A673 (cell line): Measurements from ENCODE around the gene ENDOD1. TPM values are rescaled to one million over a fixed set of nuclear protein-coding genes. Genes with fewer than 3 reads are reported as not detected.
A peak's percentile ranks its signal among the peaks of the same experiment; 100 is the strongest.

Source experiments
- BruUV-seq: library from RNA; stranded (reverse); fragments of 400-500 nt; replicated peaks from 2 replicates; lab custom pipeline; 2021; lab: Mats Ljungman, UMichigan
- CTCF ChIA-PET: fragments of 300-600 bp; sonication (Branson Sonifier 250); formaldehyde crosslinking; loops from one replicate; lab custom pipeline; 2022; ENCODE audit warnings: antibody characterized with exemption; lab: Charles Lee
- POLR2A ChIA-PET: fragments of 300-600 bp; sonication (Branson Sonifier 250); formaldehyde crosslinking; loops from one replicate; lab custom pipeline; 2022; ENCODE audit warnings: antibody characterized with exemption; ENCODE audit not compliant: low non-redundant PET; lab: Charles Lee
- DNase-seq: peaks from one replicate; pipeline ENCODE4 v3.0.0-alpha.2; 2015; ENCODE audit warnings: low spot score
- H3K27ac ChIP-seq: fragments of 200-600 bp; sonication (generic); 2 replicates; pipeline ENCODE4 v1.5.1; 2016; ENCODE audit warnings: mixed run types, low read depth, mild to moderate bottlenecking, mixed read lengths, antibody characterized with exemption, low read length; ENCODE audit not compliant: poor library complexity, severe bottlenecking
- H3K27me3 ChIP-seq: fragments of 200-600 bp; sonication (generic); replicated peaks from 2 replicates; pipeline ENCODE4 v1.6.1; 2017; ENCODE audit warnings: mixed run types, low read depth, mild to moderate bottlenecking, mixed read lengths, antibody characterized with exemption, low read length; ENCODE audit not compliant: insufficient read depth, poor library complexity
- H3K36me3 ChIP-seq: fragments of 200-600 bp; sonication (generic); 2 replicates; pipeline ENCODE4 v1.6.1; 2016; ENCODE audit warnings: mixed run types, mild to moderate bottlenecking, mixed read lengths, antibody characterized with exemption, low read length; ENCODE audit not compliant: insufficient read depth, poor library complexity, severe bottlenecking
- H3K4me1 ChIP-seq: fragments of 200-600 bp; sonication (generic); 2 replicates; pipeline ENCODE4 v1.6.1; 2017; ENCODE audit warnings: mixed run types, mild to moderate bottlenecking, mixed read lengths, antibody characterized with exemption, low read length; ENCODE audit not compliant: insufficient read depth, poor library complexity, severe bottlenecking
- H3K4me3 ChIP-seq: fragments of 200-600 bp; sonication (generic); 2 replicates; pipeline ENCODE4 v1.5.1; 2016; ENCODE audit warnings: low read depth, mixed run types, mild to moderate bottlenecking, mixed read lengths, low read length; ENCODE audit not compliant: poor library complexity, severe bottlenecking
- H3K9me3 ChIP-seq: fragments of 200-600 bp; sonication (generic); 2 replicates; pipeline ENCODE4 v1.6.1; 2016; ENCODE audit warnings: mixed run types, low read depth, mild to moderate bottlenecking, mixed read lengths, antibody characterized with exemption, low read length; ENCODE audit not compliant: poor library complexity, severe bottlenecking
- CTCF ChIP-seq: fragments of 300-800, 200-600 bp; sonication (generic); conservative IDR thresholded peaks from 2 replicates; pipeline ENCODE4 v1.5.1; 2017; ENCODE audit warnings: low read depth, mild to moderate bottlenecking, antibody characterized with exemption, low read length, moderate library complexity, mixed read lengths
- EZH2 ChIP-seq: fragments of 200-600 bp; sonication (generic); IDR thresholded peaks from 2 replicates; pipeline ENCODE4 v1.6.1; 2017; ENCODE audit warnings: borderline replicate concordance, low read depth, mild to moderate bottlenecking, mixed read lengths, antibody characterized with exemption, low read length; ENCODE audit not compliant: poor library complexity, severe bottlenecking
- intact Hi-C: fragments of 100-400 bp; cut with micrococcal nuclease; formaldehyde crosslinking; loops from one replicate; pipeline ENCODE4 v1.10.0; 2022; ENCODE audit not compliant: unreplicated experiment
- total RNA-seq: library from RNA; stranded (reverse); gene quantifications from 2 replicates; pipeline ENCODE4 v1.2.3, GENCODE V29; 2021

Gene ENDOD1
- total RNA-seq, 1 experiment from 2014 or later: 7.3 TPM

GRCh38 chr11:95074792-95075563 is 14.7 kb upstream of the ENDOD1 start:
- intact Hi-C loops: no loop called here
- TF ChIP-seq CTCF (no peak), EZH2 (no peak)
- H3K9me3 ChIP-seq: no peaks in the 10 kb centered on the region
- no peak overlapping the region for H3K4me3 ChIP-seq
- no peaks in the 10 kb centered on the region for H3K27me3 ChIP-seq
- DNase-seq: peak; percentile 45
- no peak overlapping the region for H3K27ac ChIP-seq
- POLR2A ChIA-PET: no interaction called here
- BruUV-seq: no TSS peak
- no peaks in the 10 kb centered on the region for H3K36me3 ChIP-seq
- CTCF ChIA-PET: interaction anchor here (1.1 kb wide), 1 partner anchor 33 kb away, joined by 4 read pairs; no protein-coding TSS in a partner anchor
- H3K4me1 ChIP-seq: peaks cover 19% of the 10 kb centered on the region

- intact Hi-C loops: no loop called here
- ChIA-PET POLR2A (no interaction called here), CTCF (no interaction called here)
- H3K4me3 ChIP-seq: no peak overlapping the region
- peaks cover 19% of the 10 kb centered on the region for H3K4me1 ChIP-seq
- TF ChIP-seq CTCF (no peak), EZH2 (no peak)
- H3K36me3 ChIP-seq: no peaks in the 10 kb centered on the region
- no TSS peak for BruUV-seq
- H3K9me3 ChIP-seq: no peaks in the 10 kb centered on the region
- H3K27ac ChIP-seq: no peak overlapping the region
- DNase-seq: no peak
- no peaks in the 10 kb centered on the region for H3K27me3 ChIP-seq
Measured at GRCh38 chr11:95076416-95076815, 13.2 kb upstream of the ENDOD1 start.

- ChIA-PET POLR2A (no interaction called here), CTCF (no interaction called here)
- BruUV-seq: no TSS peak
- no peak for DNase-seq
- Histone ChIP-seq H3K4me1 (peaks cover 19% of the 10 kb centered on the region), H3K9me3 (no peaks in the 10 kb centered on the region), H3K27ac (no peak overlapping the region), H3K27me3 (no peaks in the 10 kb centered on the region), H3K36me3 (no peaks in the 10 kb centered on the region), H3K4me3 (no peak overlapping the region)
- intact Hi-C loops: no loop called here
- TF ChIP-seq EZH2 (no peak), CTCF (no peak)
Measured at GRCh38 chr11:95076981-95077380, 12.7 kb upstream of the ENDOD1 start.
